ENCODE results near the gene DEFB112.

DEFB112 gene

DNA sequence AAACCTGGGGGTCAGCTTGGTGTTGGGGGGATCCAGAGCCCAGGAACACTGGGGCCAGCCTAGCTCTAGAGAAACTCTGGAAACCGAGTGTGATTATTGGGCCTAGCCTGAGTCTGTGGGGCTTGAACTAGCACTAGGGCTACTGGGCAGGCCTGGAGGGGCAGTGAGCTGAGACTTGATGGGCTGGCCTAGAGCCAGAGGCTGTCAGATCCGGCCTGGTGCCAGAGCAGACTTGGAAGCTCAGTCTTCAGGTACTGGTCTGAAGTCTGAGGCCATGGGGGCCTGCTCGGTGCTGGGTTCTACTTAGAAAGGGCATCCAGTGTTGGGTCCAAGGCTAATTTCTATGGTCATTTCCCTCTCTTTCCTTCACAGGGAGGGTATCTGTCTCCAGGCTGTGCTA lies 2.7 kb downstream of the DEFB112 start:
- H3K9ac ChIP-seq (ENCODE audit: low read depth, low read length, poor library complexity, severe bottlenecking) = no peak overlapping the region
- H3K4me2 ChIP-seq (ENCODE audit: low read depth, low read length, poor library complexity, severe bottlenecking) = no peak overlapping the region
- TF ChIP-seq CTCF (conservative IDR thresholded peaks at IDR 0.05; ENCODE audit: low read length) (no peak), EZH2phosphoT487 (IDR thresholded peaks at IDR 0.05; ENCODE audit: borderline replicate concordance) (no peak)
- H3F3A ChIP-seq (ENCODE audit: low read depth) = no peaks in the 10 kb centered on the region
- H3K4me1 ChIP-seq (ENCODE audit: insufficient read depth, low read length, poor library complexity, severe bottlenecking) = no peaks in the 10 kb centered on the region
- no peaks in the 10 kb centered on the region for H3K79me2 ChIP-seq (ENCODE audit: insufficient read depth, low read length)
- H2AFZ ChIP-seq (ENCODE audit: low read length) = no peak overlapping the region
- no peak overlapping the region for H3K4me3 ChIP-seq (ENCODE audit: low read length, poor library complexity, severe bottlenecking)
- no peaks in the 10 kb centered on the region for H3K27me3 ChIP-seq (ENCODE audit: insufficient read depth, low read length, poor library complexity, severe bottlenecking)
- no peaks in the 10 kb centered on the region for H4K20me1 ChIP-seq (ENCODE audit: insufficient read depth, low read length, poor library complexity, severe bottlenecking)
- H3K9me3 ChIP-seq (ENCODE audit: insufficient read depth, low read depth, low read length) = no peaks in the 10 kb centered on the region
- no peaks in the 10 kb centered on the region for H3K36me3 ChIP-seq (ENCODE audit: insufficient read depth, low read length)
- no peaks in the 10 kb centered on the region for H3K9me2 ChIP-seq (replicated peaks; ENCODE audit: low read depth, low read length)

DNA sequence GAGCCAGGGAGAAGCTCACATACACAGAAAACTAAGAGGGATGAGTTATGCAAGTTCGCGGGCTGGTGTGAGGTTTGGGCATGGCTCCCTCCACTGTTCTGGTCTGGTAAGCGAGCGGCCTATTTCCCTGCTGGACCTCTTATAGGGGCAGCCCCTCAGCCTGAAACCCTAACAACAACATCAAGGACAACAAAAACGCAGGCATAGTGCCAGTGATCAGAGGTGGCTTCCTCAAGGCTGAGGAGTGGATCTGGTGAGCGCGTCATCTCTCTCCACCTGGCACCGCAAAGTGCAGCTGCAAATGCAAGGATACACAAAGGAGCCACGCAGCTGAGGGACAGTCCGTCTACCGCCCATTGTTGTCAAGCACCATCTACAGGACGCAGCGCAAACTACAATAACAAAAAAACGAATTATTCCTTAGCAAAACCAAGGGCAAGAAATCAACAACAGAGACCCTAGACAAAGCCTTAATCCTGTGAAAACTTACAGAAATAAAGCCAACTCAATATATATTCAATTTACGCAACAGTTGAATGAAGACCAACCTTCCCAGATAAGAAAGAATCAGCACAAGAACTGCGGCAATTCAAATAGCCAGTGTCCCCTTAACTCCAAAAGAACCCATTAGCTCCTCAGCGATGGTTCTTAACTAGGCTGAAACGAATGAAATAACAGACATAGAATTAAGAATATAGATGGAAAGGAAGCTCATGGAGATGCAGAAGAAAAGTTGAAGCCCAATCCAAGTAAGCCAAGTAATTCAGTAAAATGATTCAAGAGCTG lies 18.8 kb downstream of the DEFB112 start:
- TF ChIP-seq CTCF (conservative IDR thresholded peaks at IDR 0.05; ENCODE audit: low read length) (peak; percentile 32), EZH2phosphoT487 (IDR thresholded peaks at IDR 0.05; ENCODE audit: borderline replicate concordance) (no peak)
- H3K4me1 ChIP-seq (ENCODE audit: insufficient read depth, low read length, poor library complexity, severe bottlenecking) = no peaks in the 10 kb centered on the region
- H3K9me3 ChIP-seq (ENCODE audit: insufficient read depth, low read depth, low read length) = no peaks in the 10 kb centered on the region

DNA sequence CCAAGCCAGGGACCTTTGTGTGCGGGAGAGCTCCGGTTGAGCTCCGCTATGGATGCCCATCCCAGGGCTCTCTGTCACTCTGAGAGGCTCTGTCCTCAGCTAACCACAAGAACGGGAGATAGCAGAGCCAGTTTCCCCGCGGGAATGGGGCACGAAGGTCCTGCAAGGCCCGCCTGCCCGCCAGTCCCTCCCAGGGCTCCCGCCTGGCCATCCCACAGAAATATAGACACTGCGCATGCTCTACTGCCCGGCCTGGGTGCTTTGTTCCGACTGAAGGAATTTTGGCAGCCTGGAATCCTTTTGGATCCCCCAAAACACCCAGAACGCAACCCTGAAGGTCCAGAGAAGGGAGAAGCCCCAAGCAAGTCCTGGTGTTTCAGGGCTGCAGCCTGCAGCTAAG lies 19.4 kb downstream of the DEFB112 start:
- no peaks in the 10 kb centered on the region for H3F3A ChIP-seq (ENCODE audit: low read depth)
- H3K27me3 ChIP-seq (ENCODE audit: insufficient read depth, low read length, poor library complexity, severe bottlenecking) = no peaks in the 10 kb centered on the region
- TF ChIP-seq EZH2phosphoT487 (IDR thresholded peaks at IDR 0.05; ENCODE audit: borderline replicate concordance) (no peak), CTCF (conservative IDR thresholded peaks at IDR 0.05; ENCODE audit: low read length) (no peak)
- H3K9ac ChIP-seq (ENCODE audit: low read depth, low read length, poor library complexity, severe bottlenecking) = no peak overlapping the region
- H3K4me2 ChIP-seq (ENCODE audit: low read depth, low read length, poor library complexity, severe bottlenecking) = no peak overlapping the region
- no peaks in the 10 kb centered on the region for H3K9me2 ChIP-seq (replicated peaks; ENCODE audit: low read depth, low read length)
- H3K4me1 ChIP-seq (ENCODE audit: insufficient read depth, low read length, poor library complexity, severe bottlenecking) = no peaks in the 10 kb centered on the region
- H3K79me2 ChIP-seq (ENCODE audit: insufficient read depth, low read length) = no peaks in the 10 kb centered on the region
- H3K9me3 ChIP-seq (ENCODE audit: insufficient read depth, low read depth, low read length) = no peaks in the 10 kb centered on the region
- no peak overlapping the region for H2AFZ ChIP-seq (ENCODE audit: low read length)
- no peak overlapping the region for H3K4me3 ChIP-seq (ENCODE audit: low read length, poor library complexity, severe bottlenecking)
- no peaks in the 10 kb centered on the region for H4K20me1 ChIP-seq (ENCODE audit: insufficient read depth, low read length, poor library complexity, severe bottlenecking)
- no peaks in the 10 kb centered on the region for H3K36me3 ChIP-seq (ENCODE audit: insufficient read depth, low read length)

More for the DNA sequence above, 18.8 kb downstream of the DEFB112 start:
- no peaks in the 10 kb centered on the region for H3K9me2 ChIP-seq (replicated peaks; ENCODE audit: low read depth, low read length)
- H3K4me2 ChIP-seq (ENCODE audit: low read depth, low read length, poor library complexity, severe bottlenecking) = no peak overlapping the region
- no peak overlapping the region for H2AFZ ChIP-seq (ENCODE audit: low read length)
- H3F3A ChIP-seq (ENCODE audit: low read depth) = no peaks in the 10 kb centered on the region
- no peak overlapping the region for H3K9ac ChIP-seq (ENCODE audit: low read depth, low read length, poor library complexity, severe bottlenecking)
- H3K27me3 ChIP-seq (ENCODE audit: insufficient read depth, low read length, poor library complexity, severe bottlenecking) = no peaks in the 10 kb centered on the region
- H3K79me2 ChIP-seq (ENCODE audit: insufficient read depth, low read length) = no peaks in the 10 kb centered on the region
- no peaks in the 10 kb centered on the region for H4K20me1 ChIP-seq (ENCODE audit: insufficient read depth, low read length, poor library complexity, severe bottlenecking)
- no peak overlapping the region for H3K4me3 ChIP-seq (ENCODE audit: low read length, poor library complexity, severe bottlenecking)
- no peaks in the 10 kb centered on the region for H3K36me3 ChIP-seq (ENCODE audit: insufficient read depth, low read length)
